Endodermal cell (in vitro differentiated cells): Measurements from ENCODE around the gene PLK5. TPM values are rescaled to one million over a fixed set of nuclear protein-coding genes. Genes with fewer than 3 reads are reported as not detected.
"Not testable (repeated sequence)": the region's sequence is repeated elsewhere in the genome, so short reads cannot be mapped to it uniquely, and the experiment has no call there.

Experiments
- DNase-seq: peaks from one replicate; pipeline ENCODE4 v3.0.0-alpha.2; 2017
- H3K27ac ChIP-seq: 2 replicates; pipeline ENCODE4 v1.5.1; 2013; ENCODE audit warnings: mild to moderate bottlenecking, low read depth, low read length, moderate library complexity
- H3K27me3 ChIP-seq: 2 replicates; pipeline ENCODE4 v1.6.1; 2013; ENCODE audit warnings: mild to moderate bottlenecking, low read length, moderate library complexity; ENCODE audit not compliant: insufficient read depth, control insufficient read depth, poor library complexity, severe bottlenecking
- H3K36me3 ChIP-seq: 2 replicates; pipeline ENCODE4 v1.7.0; 2013; ENCODE audit warnings: mild to moderate bottlenecking, low read length, moderate library complexity; ENCODE audit not compliant: control insufficient read depth, insufficient read depth
- H3K4me1 ChIP-seq: one replicate; pipeline ENCODE4 v1.7.0; 2013; ENCODE audit warnings: low read length; ENCODE audit not compliant: control insufficient read depth, insufficient read depth
- H3K4me3 ChIP-seq: 2 replicates; pipeline ENCODE4 v1.5.1; 2013; ENCODE audit warnings: mild to moderate bottlenecking, low read length, moderate library complexity
- H3K9ac ChIP-seq: 2 replicates; pipeline ENCODE4 v1.6.1; 2013; ENCODE audit warnings: mild to moderate bottlenecking, low read length, moderate library complexity; ENCODE audit not compliant: poor library complexity, severe bottlenecking; ENCODE audit errors: extremely low read depth
- H3K9me3 ChIP-seq: 2 replicates; pipeline ENCODE4 v1.6.1; 2013; ENCODE audit warnings: mild to moderate bottlenecking, low read length, moderate library complexity; ENCODE audit not compliant: control insufficient read depth
- H3K27ac Mint-ChIP-seq: 2 replicates; pipeline ENCODE4 v1.8.0; 2020; ENCODE audit warnings: mixed read lengths
- H3K27me3 Mint-ChIP-seq: 2 replicates; pipeline ENCODE4 v1.8.0; 2021; ENCODE audit warnings: mild to moderate bottlenecking, mixed read lengths; ENCODE audit not compliant: insufficient read depth
- H3K36me3 Mint-ChIP-seq: 2 replicates; pipeline ENCODE4 v1.8.0; 2020; ENCODE audit warnings: low read depth, mixed read lengths
- H3K4me1 Mint-ChIP-seq: 2 replicates; pipeline ENCODE4 v1.8.0; 2020; ENCODE audit warnings: mixed read lengths
- H3K4me3 Mint-ChIP-seq: 2 replicates; pipeline ENCODE4 v1.8.0; 2020; ENCODE audit warnings: mild to moderate bottlenecking, moderate library complexity, mixed read lengths
- H3K9me3 Mint-ChIP-seq: 2 replicates; pipeline ENCODE4 v1.8.0; 2020; ENCODE audit warnings: mild to moderate bottlenecking, mixed read lengths
- WGBS, 2 experiments: methylation state at CpG; one replicate each; pipeline versions ENCODE4 v1.1.5 to v1.1.7; 2013; ENCODE audit warnings: missing lambda C conversion rate in 2 of 2, mixed read lengths in 1 of 2; ENCODE audit not compliant: insufficient coverage in 1 of 2, insufficient read length in 1 of 2; 5-methylcytosine and 5-hydroxymethylcytosine counted together
- total RNA-seq, 2 donors: library from RNA; stranded (reverse); fragmentation: NEBNext Ultra II Directional in 1 of 2; extraction: Animal tissue kit (Norgen Biotek cat#: 25700) in 1 of 2; gene quantifications; 2 replicates in 1 of 2; 3 replicates in 1 of 2; pipeline ENCODE4 v1.2.1, GENCODE V29; 2021
- TF ChIP-seq, protein P1 (sequence below): fragments of 200-600 bp; sonication (generic); conservative IDR thresholded peaks from 2 replicates; pipeline ENCODE4 v1.5.0; 2021; ENCODE audit warnings: antibody characterized with exemption, mild to moderate bottlenecking

The PLK5 gene
- total RNA-seq, 2 donors from 2014 or later = 0.48 TPM; not detected in 1

DNA sequence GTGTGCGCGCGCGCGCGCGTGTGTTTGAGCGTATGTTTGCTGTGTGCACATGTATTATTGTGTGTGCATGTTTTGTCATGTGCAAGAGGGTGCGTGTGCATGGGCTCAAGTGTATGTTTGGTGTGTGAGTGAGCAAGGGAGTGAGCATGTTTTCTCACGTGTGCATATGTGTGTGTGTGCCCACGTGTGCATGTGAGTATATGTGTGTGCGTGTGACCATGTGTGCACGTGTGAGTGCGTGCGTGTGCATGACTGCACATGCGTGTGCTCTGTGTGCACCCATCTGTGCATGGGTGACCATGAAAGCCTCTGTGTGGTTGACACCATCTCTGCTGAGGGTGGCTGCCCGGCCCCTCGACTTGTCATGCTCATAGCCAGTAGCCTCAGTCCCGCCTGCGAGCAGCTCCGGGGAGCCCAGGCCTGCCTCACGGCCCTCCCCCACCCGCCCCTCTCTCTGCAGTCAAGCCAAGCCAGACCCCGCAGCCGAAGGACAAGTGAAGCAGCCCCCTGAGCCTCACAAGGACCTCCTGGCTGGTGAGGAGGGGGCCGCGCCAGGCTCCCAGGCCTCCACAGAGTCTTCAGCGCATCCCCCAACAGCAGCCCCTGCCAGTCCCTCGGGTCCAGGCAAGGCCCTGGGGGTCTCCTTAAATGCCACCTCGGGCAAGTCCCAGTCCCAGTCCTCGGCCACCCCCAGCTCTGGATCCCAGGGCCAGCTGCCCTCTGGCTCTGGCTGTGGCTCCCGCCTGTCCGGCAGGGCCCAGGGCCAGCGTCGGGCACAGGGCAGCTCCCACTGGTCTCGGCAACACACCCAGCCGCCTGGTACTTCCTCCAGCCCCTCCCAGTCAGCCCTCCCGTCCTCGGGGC, 26.9 kb upstream of the PLK5 start:
- Histone ChIP-seq H3K36me3 (no peaks in the 10 kb centered on the region), H3K9me3 (peaks cover 8% of the 10 kb centered on the region), H3K27me3 (peaks cover 8% of the 10 kb centered on the region), H3K9ac (no peak overlapping the region), H3K4me1 (no peaks in the 10 kb centered on the region), H3K4me3 (no peak overlapping the region), H3K27ac (no peak overlapping the region)
- 89 to 95% methylated on average over 24 to 39 of the region's 39 CpGs for WGBS, 2 experiments
- Mint-ChIP-seq H3K9me3 (peaks cover 19% of the 10 kb centered on the region), H3K27ac (no peak overlapping the region), H3K27me3 (peaks cover 34% of the 10 kb centered on the region), H3K4me1 (peaks cover 3% of the 10 kb centered on the region), H3K36me3 (peaks cover 2% of the 10 kb centered on the region), H3K4me3 (no peak overlapping the region)
- TF ChIP-seq, protein P1, sequence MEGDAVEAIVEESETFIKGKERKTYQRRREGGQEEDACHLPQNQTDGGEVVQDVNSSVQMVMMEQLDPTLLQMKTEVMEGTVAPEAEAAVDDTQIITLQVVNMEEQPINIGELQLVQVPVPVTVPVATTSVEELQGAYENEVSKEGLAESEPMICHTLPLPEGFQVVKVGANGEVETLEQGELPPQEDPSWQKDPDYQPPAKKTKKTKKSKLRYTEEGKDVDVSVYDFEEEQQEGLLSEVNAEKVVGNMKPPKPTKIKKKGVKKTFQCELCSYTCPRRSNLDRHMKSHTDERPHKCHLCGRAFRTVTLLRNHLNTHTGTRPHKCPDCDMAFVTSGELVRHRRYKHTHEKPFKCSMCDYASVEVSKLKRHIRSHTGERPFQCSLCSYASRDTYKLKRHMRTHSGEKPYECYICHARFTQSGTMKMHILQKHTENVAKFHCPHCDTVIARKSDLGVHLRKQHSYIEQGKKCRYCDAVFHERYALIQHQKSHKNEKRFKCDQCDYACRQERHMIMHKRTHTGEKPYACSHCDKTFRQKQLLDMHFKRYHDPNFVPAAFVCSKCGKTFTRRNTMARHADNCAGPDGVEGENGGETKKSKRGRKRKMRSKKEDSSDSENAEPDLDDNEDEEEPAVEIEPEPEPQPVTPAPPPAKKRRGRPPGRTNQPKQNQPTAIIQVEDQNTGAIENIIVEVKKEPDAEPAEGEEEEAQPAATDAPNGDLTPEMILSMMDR = no peak
- DNase-seq = no peak

DNA sequence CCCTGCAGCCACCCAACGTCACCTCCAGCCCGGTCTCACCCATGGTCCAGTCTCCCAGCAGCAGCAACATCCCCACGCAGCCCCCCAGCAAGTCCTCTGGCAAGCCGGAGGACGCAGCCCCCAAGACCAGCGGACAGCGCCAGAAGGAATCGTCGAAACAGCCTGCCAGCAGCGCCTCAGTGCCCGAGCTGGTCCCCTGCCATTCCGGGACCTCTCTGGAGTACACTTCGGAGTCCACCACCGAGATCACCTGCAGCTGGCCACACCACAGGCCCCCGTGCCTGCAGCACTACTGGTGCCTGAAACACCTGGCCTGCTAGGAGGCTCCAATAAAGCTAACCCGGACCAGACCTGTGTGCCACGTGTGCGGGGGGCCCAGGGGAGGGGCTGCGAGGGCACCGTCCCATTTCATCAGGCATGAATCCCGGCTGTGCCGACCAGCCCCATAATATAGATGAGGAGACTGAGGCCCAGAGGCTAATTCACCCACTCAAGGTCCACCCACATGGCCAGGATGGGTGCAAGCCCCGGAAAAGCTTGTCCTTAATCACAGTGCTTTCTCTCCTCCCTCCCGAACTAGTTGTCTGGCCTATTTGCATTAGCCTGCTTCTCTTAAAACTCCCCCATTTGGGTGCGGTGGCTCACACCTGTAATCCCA, 26.2 kb upstream of the PLK5 start:
- Mint-ChIP-seq H3K27ac (no peak overlapping the region), H3K36me3 (peaks cover 2% of the 10 kb centered on the region), H3K9me3 (peaks cover 19% of the 10 kb centered on the region), H3K27me3 (peaks cover 28% of the 10 kb centered on the region), H3K4me1 (peaks cover 2% of the 10 kb centered on the region), H3K4me3 (no peak overlapping the region)
- Histone ChIP-seq H3K9me3 (peaks cover 8% of the 10 kb centered on the region), H3K4me1 (no peaks in the 10 kb centered on the region), H3K9ac (no peak overlapping the region), H3K27ac (no peak overlapping the region), H3K36me3 (no peaks in the 10 kb centered on the region), H3K27me3 (peaks cover under 1% of the 10 kb centered on the region), H3K4me3 (no peak overlapping the region)
- no peak for DNase-seq
- TF ChIP-seq, protein P1 = no peak
- 87 to 92% methylated on average over 17 to 25 of the region's 25 CpGs for WGBS, 2 experiments

DNA sequence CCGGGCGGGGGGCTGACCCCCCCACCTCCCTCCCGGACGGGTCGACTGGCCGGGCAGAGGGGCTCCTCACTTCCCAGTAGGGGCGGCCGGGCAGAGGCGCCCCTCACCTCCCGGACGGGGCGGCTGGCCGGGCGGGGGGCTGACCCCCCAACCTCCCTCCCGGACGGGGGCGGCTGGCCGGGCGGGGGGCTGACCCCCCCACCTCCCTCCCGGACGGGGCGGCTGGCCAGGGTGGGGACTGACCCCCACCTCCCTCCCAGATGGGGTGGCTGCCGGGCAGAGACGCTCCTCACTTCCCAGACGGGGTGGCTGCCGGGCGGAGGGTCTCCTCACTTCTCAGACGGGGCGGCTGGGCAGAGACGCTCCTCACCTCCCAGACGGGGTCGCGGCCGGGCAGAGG, 24.6 kb upstream of the PLK5 start:
- H3K27ac Mint-ChIP-seq, H3K4me1 Mint-ChIP-seq, DNase-seq, H3K9me3 ChIP-seq, H3K36me3 Mint-ChIP-seq, H3K27ac ChIP-seq, H3K4me3 ChIP-seq, H3K4me3 Mint-ChIP-seq, H3K27me3 ChIP-seq, H3K9ac ChIP-seq, H3K4me1 ChIP-seq, H3K36me3 ChIP-seq: not testable (repeated sequence)
- peaks cover 30% of the 10 kb centered on the region for H3K27me3 Mint-ChIP-seq
- H3K9me3 Mint-ChIP-seq = peaks cover 19% of the 10 kb centered on the region
- 96% methylated on average over 4 of the region's 34 CpGs; no CpG with 5 or more reads in 1 of the 2 experiments for WGBS, 2 experiments
